Measurements from ENCODE around the gene BTBD6. TPM values are rescaled to one million over a fixed set of nuclear protein-coding genes. Genes with fewer than 3 reads are reported as not detected.

BTBD6 gene
- total and polyA plus RNA-seq, 2 donors from 2014 or later: 33.3 to 38.9 TPM

DNA sequence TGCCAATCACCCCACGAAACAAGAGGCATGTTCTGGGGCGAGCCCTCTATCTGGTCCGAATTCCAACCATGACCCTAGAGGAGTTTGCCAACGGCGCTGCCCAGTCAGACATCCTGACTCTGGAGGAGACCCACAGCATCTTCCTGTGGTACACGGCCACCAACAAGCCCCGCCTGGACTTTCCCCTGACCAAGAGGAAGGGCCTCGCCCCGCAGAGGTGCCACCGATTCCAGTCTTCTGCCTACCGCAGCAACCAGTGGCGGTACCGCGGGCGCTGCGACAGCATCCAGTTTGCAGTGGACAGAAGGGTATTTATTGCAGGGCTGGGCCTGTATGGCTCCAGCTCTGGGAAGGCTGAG lies 1.7 kb downstream of the BTBD6 start:
- no peaks in the 10 kb centered on the region for H3K27me3 ChIP-seq (ENCODE audit: control insufficient read depth, insufficient read depth, low read length)

DNA sequence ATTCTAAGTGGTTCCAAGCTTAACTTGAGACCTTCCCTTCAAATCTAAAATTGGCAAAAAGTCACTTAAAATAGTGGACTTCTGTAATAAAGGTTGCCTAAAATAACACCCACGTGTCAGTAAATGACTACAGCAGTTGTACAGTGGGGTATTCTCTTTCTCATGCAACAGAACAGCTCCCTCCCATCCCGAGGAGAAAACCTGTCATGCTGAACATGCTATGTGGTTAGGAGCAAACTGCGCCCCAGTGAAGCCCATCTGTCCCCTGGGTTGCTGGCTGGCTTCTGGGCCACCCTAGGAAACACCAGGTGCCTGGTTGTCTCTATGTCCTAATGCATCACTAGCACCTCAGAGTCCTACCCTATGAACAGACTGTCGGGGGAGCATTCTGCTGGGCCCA lies 2.7 kb downstream of the BTBD6 start:
- H3K9ac ChIP-seq (ENCODE audit: low read length in 3 of 3): no peak overlapping the region
- H3K4me1 ChIP-seq (ENCODE audit: control insufficient read depth in 2 of 3, insufficient read depth in 2 of 3, low read depth in 1 of 3, low read length in 3 of 3): peaks cover 0 to 10% (median 0%) of the 10 kb centered on the region in 3 donors
- peaks cover 0 to 27% (median 6%) of the 10 kb centered on the region in 3 donors for H3K36me3 ChIP-seq (ENCODE audit: control insufficient read depth in 2 of 3, insufficient read depth in 3 of 3, low read length in 3 of 3)
- TF ChIP-seq, protein P1, sequence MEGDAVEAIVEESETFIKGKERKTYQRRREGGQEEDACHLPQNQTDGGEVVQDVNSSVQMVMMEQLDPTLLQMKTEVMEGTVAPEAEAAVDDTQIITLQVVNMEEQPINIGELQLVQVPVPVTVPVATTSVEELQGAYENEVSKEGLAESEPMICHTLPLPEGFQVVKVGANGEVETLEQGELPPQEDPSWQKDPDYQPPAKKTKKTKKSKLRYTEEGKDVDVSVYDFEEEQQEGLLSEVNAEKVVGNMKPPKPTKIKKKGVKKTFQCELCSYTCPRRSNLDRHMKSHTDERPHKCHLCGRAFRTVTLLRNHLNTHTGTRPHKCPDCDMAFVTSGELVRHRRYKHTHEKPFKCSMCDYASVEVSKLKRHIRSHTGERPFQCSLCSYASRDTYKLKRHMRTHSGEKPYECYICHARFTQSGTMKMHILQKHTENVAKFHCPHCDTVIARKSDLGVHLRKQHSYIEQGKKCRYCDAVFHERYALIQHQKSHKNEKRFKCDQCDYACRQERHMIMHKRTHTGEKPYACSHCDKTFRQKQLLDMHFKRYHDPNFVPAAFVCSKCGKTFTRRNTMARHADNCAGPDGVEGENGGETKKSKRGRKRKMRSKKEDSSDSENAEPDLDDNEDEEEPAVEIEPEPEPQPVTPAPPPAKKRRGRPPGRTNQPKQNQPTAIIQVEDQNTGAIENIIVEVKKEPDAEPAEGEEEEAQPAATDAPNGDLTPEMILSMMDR (IDR thresholded peaks at IDR 0.05; ENCODE audit: borderline replicate concordance, extremely low read depth, insufficient read depth): no peak
- H3K27ac ChIP-seq (ENCODE audit: low read depth in 2 of 2, low read length in 2 of 2): no peak overlapping the region
- no peaks in the 10 kb centered on the region for H3K9me3 ChIP-seq (ENCODE audit: control insufficient read depth in 2 of 3, insufficient read depth in 1 of 3, low read length in 3 of 3)
- DNase-seq: no peak
- H3K27me3 ChIP-seq (ENCODE audit: control insufficient read depth, insufficient read depth, low read length): no peaks in the 10 kb centered on the region
- FAIRE-seq: no peak
- intact Hi-C loops (cut with DNase I): no loop called here
- H3K4me3 ChIP-seq (ENCODE audit: low read length in 3 of 3): no peak overlapping the region

More for the DNA sequence above, 1.7 kb downstream of the BTBD6 start:
- H3K27ac ChIP-seq (ENCODE audit: low read depth in 2 of 2, low read length in 2 of 2): no peak overlapping the region
- TF ChIP-seq, protein P1 (IDR thresholded peaks at IDR 0.05; ENCODE audit: borderline replicate concordance, extremely low read depth, insufficient read depth): no peak
- peaks cover 0 to 22% (median 6%) of the 10 kb centered on the region in 3 donors for H3K36me3 ChIP-seq (ENCODE audit: control insufficient read depth in 2 of 3, insufficient read depth in 3 of 3, low read length in 3 of 3)
- peaks cover 0 to 10% (median 0%) of the 10 kb centered on the region in 3 donors for H3K4me1 ChIP-seq (ENCODE audit: control insufficient read depth in 2 of 3, insufficient read depth in 2 of 3, low read depth in 1 of 3, low read length in 3 of 3)
- H3K9ac ChIP-seq (ENCODE audit: low read length in 3 of 3): no peak overlapping the region
- no peaks in the 10 kb centered on the region for H3K9me3 ChIP-seq (ENCODE audit: control insufficient read depth in 2 of 3, insufficient read depth in 1 of 3, low read length in 3 of 3)
- no peak for FAIRE-seq
- intact Hi-C loops (cut with DNase I): no loop called here
- DNase-seq: peak in 1 of 5 donors; percentile 66
- H3K4me3 ChIP-seq (ENCODE audit: low read length in 3 of 3): no peak overlapping the region

DNA sequence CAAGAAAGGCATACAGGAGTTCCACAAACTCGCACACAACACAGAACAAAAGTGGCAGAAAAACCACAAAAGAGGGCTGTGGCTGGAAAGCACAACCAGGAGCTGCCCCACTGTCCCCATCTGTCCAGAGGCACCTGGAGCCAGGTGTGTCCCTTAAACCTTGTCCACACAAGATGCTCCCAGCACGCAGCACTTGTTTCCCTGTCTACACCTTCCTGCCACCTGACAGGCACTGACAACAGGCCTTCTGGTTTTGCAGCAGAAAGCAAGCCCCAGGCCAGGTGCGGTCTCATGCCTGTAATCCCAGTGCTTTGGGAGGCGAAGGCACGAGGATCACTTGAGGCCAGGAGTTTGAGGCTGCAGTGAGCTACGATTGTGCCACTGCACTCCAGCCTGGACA lies 3.6 kb downstream of the BTBD6 start:
- no peaks in the 10 kb centered on the region for H3K9me3 ChIP-seq (ENCODE audit: control insufficient read depth in 2 of 3, insufficient read depth in 1 of 3, low read length in 3 of 3)
- no peak for FAIRE-seq
- H3K27me3 ChIP-seq (ENCODE audit: control insufficient read depth, insufficient read depth, low read length): no peaks in the 10 kb centered on the region
- TF ChIP-seq, protein P1 (IDR thresholded peaks at IDR 0.05; ENCODE audit: borderline replicate concordance, extremely low read depth, insufficient read depth): no peak
- no peak for DNase-seq
- H3K27ac ChIP-seq (ENCODE audit: low read depth in 2 of 2, low read length in 2 of 2): no peak overlapping the region
- peaks cover 0 to 24% (median 6%) of the 10 kb centered on the region in 3 donors for H3K36me3 ChIP-seq (ENCODE audit: control insufficient read depth in 2 of 3, insufficient read depth in 3 of 3, low read length in 3 of 3)
- intact Hi-C loops (cut with DNase I): no loop called here
- H3K9ac ChIP-seq (ENCODE audit: low read length in 3 of 3): no peak overlapping the region
- peaks cover 0 to 10% (median 0%) of the 10 kb centered on the region in 3 donors for H3K4me1 ChIP-seq (ENCODE audit: control insufficient read depth in 2 of 3, insufficient read depth in 2 of 3, low read depth in 1 of 3, low read length in 3 of 3)
- H3K4me3 ChIP-seq (ENCODE audit: low read length in 3 of 3): no peak overlapping the region

Data from kidney (tissue), 14 donors.